Stomach (tissue), 9 donors: ENCODE data around the gene IPPK. TPM values are rescaled to one million over a fixed set of nuclear protein-coding genes. Genes with fewer than 3 reads are reported as not detected.

Experiments
- DNase-seq, 2 donors: peaks; one replicate each; pipeline versions ENCODE4 v3.0.0 to v3.0.0-alpha.2; 2013 to 2019
- H3K27ac ChIP-seq, 5 donors: fragments of 200-600 bp in 4 of 5; sonication (generic) in 4 of 5; one replicate each; pipeline ENCODE4 v1.5.1; 2013 to 2019; ENCODE audit warnings: mild to moderate bottlenecking in 1 of 5, moderate library complexity in 1 of 5
- H3K27me3 ChIP-seq, 3 donors: fragments of 200-600 bp; sonication (generic); one replicate each; pipeline ENCODE4 v1.5.1; 2017 to 2019; ENCODE audit warnings: mixed run types in 1 of 3
- H3K36me3 ChIP-seq, 4 donors: fragments of 200-600 bp; sonication (generic); 1 replicate in 3 of 4; 2 replicates in 1 of 4; pipeline ENCODE4 v1.5.1; 2016 to 2019
- H3K4me1 ChIP-seq, 4 donors: fragments of 200-600 bp; sonication (generic); one replicate each; pipeline ENCODE4 v1.5.1; 2016 to 2019
- H3K4me3 ChIP-seq, 4 donors: fragments of 200-600 bp; sonication (generic) in 3 of 4; one replicate each; pipeline ENCODE4 v1.5.1; 2016 to 2019; ENCODE audit warnings: mild to moderate bottlenecking in 1 of 4
- H3K9me3 ChIP-seq, 4 donors: fragments of 200-600 bp; sonication (generic); one replicate each; pipeline ENCODE4 v1.5.1; 2016 to 2019
- EP300 ChIP-seq: sonication (generic); formaldehyde crosslinking; IDR thresholded peaks from one replicate; pipeline ENCODE4 v1.6.1; 2017; ENCODE audit warnings: antibody characterized with exemption
- POLR2A ChIP-seq, 4 donors: fragments of 450-650 bp; IDR thresholded peaks; one replicate each; pipeline ENCODE4 v1.6.1; 2016; ENCODE audit warnings: antibody characterized with exemption in 4 of 4, control low read depth in 2 of 4, mild to moderate bottlenecking in 1 of 4, moderate library complexity in 1 of 4
- POLR2AphosphoS5 ChIP-seq, 3 donors: sonication (generic); formaldehyde crosslinking; IDR thresholded peaks; one replicate each; pipeline ENCODE4 v1.6.1; 2016; ENCODE audit warnings: antibody characterized with exemption in 3 of 3
- WGBS, 5 donors: extraction: QIAGEN DNeasy Blood & Tissue Kit in 3 of 5; methylation state at CpG; one replicate each; pipeline versions ENCODE4 v1.1.5 to v1.1.7; 2013 to 2018; 5-methylcytosine and 5-hydroxymethylcytosine counted together
- intact Hi-C: fragments of 100-400 bp; cut with DNase I; formaldehyde crosslinking; loops from one replicate; pipeline ENCODE4 v1.15.1; 2023; ENCODE audit warnings: low total_unique reads
- polyA plus RNA-seq, 3 donors: library from polyadenylated mRNA; stranded (reverse); fragments of 200-250 nt; gene quantifications; one replicate each; pipeline ENCODE4 v1.2.3, GENCODE V29; 2013
- total RNA-seq, 5 donors: library from RNA; depleted of rRNA; stranded (reverse); fragments of >200 nt; gene quantifications; one replicate each; pipeline versions ENCODE4 v1.1.0 to v1.2.3, GENCODE V29; 2014 to 2016
- TF ChIP-seq, protein P1 (sequence below), 7 experiments: fragments of 450-650 bp in 4 of 7; fragments of 200-600 bp in 3 of 7; sonication (generic) in 3 of 7; IDR thresholded peaks; one replicate each; pipeline ENCODE4 v1.5.1; 2016 to 2019; ENCODE audit warnings: antibody characterized with exemption in 7 of 7, control low read depth in 2 of 7, mild to moderate bottlenecking in 1 of 7
- donor health status: healthy with polysubstance abuse.
- donor health status: Bipolar disorder and iron deficiency.
- donor health status: healthy.

Gene IPPK
- total and polyA plus RNA-seq, 8 donors: 1.4 to 17.1 (median 10.9) TPM

DNA sequence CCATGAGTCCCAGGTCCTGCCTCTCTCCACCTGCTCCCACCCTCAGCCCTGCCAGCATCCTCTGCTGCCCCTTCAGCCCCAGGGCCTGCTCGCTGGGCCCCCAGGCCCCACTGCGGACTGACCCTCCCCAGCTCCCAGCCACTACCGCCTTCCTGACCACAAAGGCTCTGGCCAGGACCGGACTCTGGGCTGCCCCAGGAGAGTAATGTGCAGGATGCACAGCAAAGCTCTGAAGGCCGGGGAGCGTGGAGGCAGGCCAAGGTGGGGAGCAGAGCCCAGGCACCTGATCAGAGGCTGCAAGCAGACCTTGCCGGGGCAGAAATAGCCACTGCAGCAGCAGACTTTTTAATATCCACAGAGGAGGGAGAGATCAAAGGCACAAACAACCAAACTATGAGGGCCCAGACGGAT, 27.9 kb downstream of the IPPK start:
- no peak overlapping the region for H3K4me3 ChIP-seq
- WGBS, 5 donors: 91 to 97% (median 95%) methylated on average over 5 to 8 of the region's 8 CpGs
- H3K4me1 ChIP-seq: no peaks in the 10 kb centered on the region
- H3K27ac ChIP-seq: no peak overlapping the region
- TF ChIP-seq, protein P1, sequence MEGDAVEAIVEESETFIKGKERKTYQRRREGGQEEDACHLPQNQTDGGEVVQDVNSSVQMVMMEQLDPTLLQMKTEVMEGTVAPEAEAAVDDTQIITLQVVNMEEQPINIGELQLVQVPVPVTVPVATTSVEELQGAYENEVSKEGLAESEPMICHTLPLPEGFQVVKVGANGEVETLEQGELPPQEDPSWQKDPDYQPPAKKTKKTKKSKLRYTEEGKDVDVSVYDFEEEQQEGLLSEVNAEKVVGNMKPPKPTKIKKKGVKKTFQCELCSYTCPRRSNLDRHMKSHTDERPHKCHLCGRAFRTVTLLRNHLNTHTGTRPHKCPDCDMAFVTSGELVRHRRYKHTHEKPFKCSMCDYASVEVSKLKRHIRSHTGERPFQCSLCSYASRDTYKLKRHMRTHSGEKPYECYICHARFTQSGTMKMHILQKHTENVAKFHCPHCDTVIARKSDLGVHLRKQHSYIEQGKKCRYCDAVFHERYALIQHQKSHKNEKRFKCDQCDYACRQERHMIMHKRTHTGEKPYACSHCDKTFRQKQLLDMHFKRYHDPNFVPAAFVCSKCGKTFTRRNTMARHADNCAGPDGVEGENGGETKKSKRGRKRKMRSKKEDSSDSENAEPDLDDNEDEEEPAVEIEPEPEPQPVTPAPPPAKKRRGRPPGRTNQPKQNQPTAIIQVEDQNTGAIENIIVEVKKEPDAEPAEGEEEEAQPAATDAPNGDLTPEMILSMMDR (IDR thresholded peaks at IDR 0.05): no peak
- TF ChIP-seq POLR2AphosphoS5 (IDR thresholded peaks at IDR 0.05): no peak
- TF ChIP-seq POLR2A (IDR thresholded peaks at IDR 0.05): no peak
- TF ChIP-seq EP300: no peak
- H3K9me3 ChIP-seq: no peaks in the 10 kb centered on the region
- intact Hi-C loops: no loop called here
- H3K27me3 ChIP-seq: no peaks in the 10 kb centered on the region
- peak in 1 of 2 donors; percentile 16 for DNase-seq
- peaks cover 60 to 100% (median 100%) of the 10 kb centered on the region in 4 donors for H3K36me3 ChIP-seq

DNA sequence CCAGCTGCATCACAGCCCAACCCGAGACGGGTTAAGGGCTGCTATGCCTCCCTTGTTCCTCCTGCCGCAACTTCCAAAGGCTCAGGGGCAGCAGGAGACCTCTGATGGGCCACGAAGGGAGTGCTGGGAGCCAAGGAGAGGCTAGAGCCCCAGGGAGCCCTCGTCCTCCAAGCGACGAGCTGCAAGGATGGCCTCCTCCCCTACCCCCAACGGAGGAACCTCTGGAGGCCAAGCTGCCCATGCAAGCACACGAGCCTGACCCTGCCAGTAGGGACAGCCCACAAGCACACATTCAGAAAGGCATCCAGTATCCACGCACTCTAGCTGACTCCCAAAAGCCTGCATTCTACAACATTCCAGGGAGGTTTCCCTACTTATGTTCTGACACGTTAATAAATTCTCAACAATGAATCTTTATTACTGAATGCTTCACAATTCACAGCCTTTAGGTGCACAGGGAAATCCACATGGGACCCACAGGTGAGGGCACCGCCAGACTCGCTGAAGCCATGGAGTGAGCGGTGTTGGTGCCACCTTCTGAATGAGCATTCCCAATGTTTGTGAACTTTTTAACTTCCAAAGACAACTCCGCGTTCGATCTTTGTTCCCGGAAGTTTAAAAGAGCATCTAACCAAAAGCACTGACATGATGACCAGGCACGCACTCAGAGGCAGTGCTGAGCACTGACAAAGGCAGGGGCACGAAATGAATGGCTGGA, 28.7 kb downstream of the IPPK start:
- Histone ChIP-seq H3K27ac (no peak overlapping the region), H3K9me3 (no peaks in the 10 kb centered on the region), H3K4me1 (no peaks in the 10 kb centered on the region), H3K4me3 (no peak overlapping the region), H3K27me3 (no peaks in the 10 kb centered on the region), H3K36me3 (peaks cover 66 to 100% (median 100%) of the 10 kb centered on the region in 4 donors)
- WGBS, 5 donors: 93 to 96% (median 95%) methylated on average over 13 to 20 of the region's 20 CpGs
- intact Hi-C loops: no loop called here
- peak in 1 of 2 donors; percentile 13 for DNase-seq
- TF ChIP-seq, protein P1 (IDR thresholded peaks at IDR 0.05): no peak
- TF ChIP-seq POLR2AphosphoS5 (IDR thresholded peaks at IDR 0.05): no peak

DNA sequence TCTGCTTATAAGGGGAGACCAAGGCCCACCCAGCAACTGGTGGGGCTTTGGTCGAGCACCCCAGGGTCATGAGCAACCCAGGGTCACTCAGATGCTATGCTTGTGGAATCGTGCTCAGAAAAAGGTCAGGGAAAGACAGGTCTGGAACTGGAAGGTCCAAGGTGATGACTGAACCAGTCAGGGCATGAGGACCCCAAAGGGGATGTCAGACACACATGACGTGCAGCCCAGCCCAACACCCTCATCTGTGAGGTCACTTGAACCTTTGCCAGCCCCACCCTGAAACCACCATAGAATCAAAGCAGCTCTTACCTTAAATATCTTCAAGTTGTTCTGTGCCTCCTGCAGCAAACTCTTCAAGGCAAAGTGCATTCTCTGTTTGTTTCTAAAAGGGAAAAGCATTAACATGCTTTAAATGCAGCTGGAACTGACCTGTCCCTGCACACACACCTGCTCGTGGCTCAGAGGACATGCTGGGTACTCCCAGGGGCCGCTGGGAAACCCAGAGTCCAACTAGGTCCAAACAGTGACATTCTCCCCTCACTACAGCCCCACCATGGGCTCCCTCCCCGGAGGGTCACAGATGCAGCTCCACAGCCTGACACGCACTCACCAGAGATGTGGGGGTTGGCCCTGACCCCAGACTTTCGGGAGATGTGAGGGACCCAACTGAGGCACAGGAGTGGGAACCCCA, 29.4 kb downstream of the IPPK start:
- H3K27ac ChIP-seq: no peak overlapping the region
- DNase-seq: peak in 1 of 2 donors; percentile 10
- no peaks in the 10 kb centered on the region for H3K4me1 ChIP-seq
- 81 to 93% (median 90%) methylated on average over 5 to 8 of the region's 8 CpGs for WGBS, 5 donors
- peaks cover 62 to 100% (median 100%) of the 10 kb centered on the region in 4 donors for H3K36me3 ChIP-seq
- intact Hi-C loops: no loop called here
- H3K27me3 ChIP-seq: no peaks in the 10 kb centered on the region
- H3K9me3 ChIP-seq: no peaks in the 10 kb centered on the region
- TF ChIP-seq, protein P1 (IDR thresholded peaks at IDR 0.05): no peak
- TF ChIP-seq EP300 (no peak), POLR2AphosphoS5 (IDR thresholded peaks at IDR 0.05) (no peak)
- no peak overlapping the region for H3K4me3 ChIP-seq

DNA sequence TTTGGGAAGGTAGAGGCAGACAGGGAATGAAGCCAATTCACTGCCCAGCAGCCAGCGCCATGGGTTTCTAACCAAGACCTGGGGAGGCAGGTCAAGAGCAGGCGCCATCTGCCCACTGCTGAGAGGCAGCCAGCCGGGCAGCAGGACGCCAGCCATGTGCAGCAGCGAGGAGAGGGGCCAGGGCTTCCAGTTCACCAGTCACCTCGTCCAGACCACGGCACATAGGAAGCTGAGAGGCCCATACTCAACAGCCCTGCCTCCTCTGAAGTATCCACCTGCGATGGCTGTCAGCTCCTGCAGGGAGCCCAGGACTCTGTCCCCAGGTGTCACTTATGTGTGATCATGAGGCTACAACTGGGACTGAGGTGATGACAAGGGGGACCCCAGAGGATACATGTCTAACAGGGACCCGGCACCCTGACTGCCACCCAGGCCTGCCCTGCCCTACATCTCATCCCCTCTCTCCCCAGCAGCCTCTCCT, 30.1 kb downstream of the IPPK start:
- H3K9me3 ChIP-seq: no peaks in the 10 kb centered on the region
- intact Hi-C loops: loop anchor here (10.0 kb wide), 1 partner anchor 295 kb away; no protein-coding TSS in a partner anchor
- no peak for TF ChIP-seq POLR2A (IDR thresholded peaks at IDR 0.05)
- TF ChIP-seq EP300: no peak
- no peak for TF ChIP-seq POLR2AphosphoS5 (IDR thresholded peaks at IDR 0.05)
- TF ChIP-seq, protein P1 (IDR thresholded peaks at IDR 0.05): no peak
- no peak overlapping the region for H3K27ac ChIP-seq
- peaks cover 0 to 4% (median 2%) of the 10 kb centered on the region in 4 donors for H3K4me1 ChIP-seq
- H3K27me3 ChIP-seq: no peaks in the 10 kb centered on the region
- WGBS, 5 donors: 88 to 91% (median 90%) methylated on average over 9 of the region's 9 CpGs
- H3K36me3 ChIP-seq: peaks cover 61 to 100% (median 100%) of the 10 kb centered on the region in 4 donors
- H3K4me3 ChIP-seq: no peak overlapping the region
- peak in 1 of 2 donors; percentile 14 for DNase-seq
